Measurements from ENCODE around the gene SVOPL.

Gene SVOPL

GRCh38 chr7:138625849-138626230 is 75.3 kb downstream of the SVOPL start:
- H3K79me1 ChIP-seq (replicated peaks; ENCODE audit: low read length, poor library complexity, severe bottlenecking): no peaks in the 10 kb centered on the region
- no peak for DNase-seq
- H2AK5ac ChIP-seq (ENCODE audit: low read length, severe bottlenecking): no peak overlapping the region
- H3K23ac ChIP-seq (ENCODE audit: low read length in 2 of 2): no peak overlapping the region
- no peak overlapping the region for H3K9ac ChIP-seq (ENCODE audit: low read length)
- no peaks in the 10 kb centered on the region for H3K4me1 ChIP-seq (ENCODE audit: control insufficient read depth, insufficient read depth, low read depth, low read length)
- H4K8ac ChIP-seq (ENCODE audit: low read length): no peak overlapping the region
- no peak overlapping the region for H2BK120ac ChIP-seq (ENCODE audit: low read depth, low read length)
- H3K4me3 ChIP-seq (ENCODE audit: insufficient read depth in 1 of 2, low read depth in 1 of 2, low read length in 2 of 2): no peak overlapping the region
- peaks cover 0 to 4% of the 10 kb centered on the region in 2 experiments for H3K27me3 ChIP-seq (ENCODE audit: control insufficient read depth in 1 of 2, insufficient read depth in 1 of 2, low read length in 2 of 2)
- H3K27ac ChIP-seq (ENCODE audit: low read length, poor library complexity, severe bottlenecking): no peak overlapping the region
- H2BK12ac ChIP-seq (ENCODE audit: low read length in 2 of 2): no peak overlapping the region
- WGBS: 62% methylated on average over 5 of the region's 5 CpGs
- no peak overlapping the region for H2BK15ac ChIP-seq (ENCODE audit: low read depth, poor library complexity, severe bottlenecking)
- no peak overlapping the region for H3K4ac ChIP-seq (ENCODE audit: low read depth in 1 of 2, low read length in 2 of 2)
- no peak overlapping the region for H3K4me2 ChIP-seq (ENCODE audit: low read length, poor library complexity, severe bottlenecking)
- H2BK5ac ChIP-seq (ENCODE audit: low read depth, low read length, poor library complexity, severe bottlenecking): no peak overlapping the region
- H3K14ac ChIP-seq (ENCODE audit: low read length in 2 of 2): no peak overlapping the region
- no peaks in the 10 kb centered on the region for H3K9me3 ChIP-seq (ENCODE audit: control insufficient read depth, low read length)
- H4K91ac ChIP-seq (ENCODE audit: low read length): no peak overlapping the region
- H3K18ac ChIP-seq (ENCODE audit: low read depth in 1 of 2, low read length in 2 of 2): no peak overlapping the region
- no peak overlapping the region for H2AFZ ChIP-seq (ENCODE audit: low read depth, low read length)
- no peaks in the 10 kb centered on the region for H3K36me3 ChIP-seq (ENCODE audit: control insufficient read depth in 1 of 2, insufficient read depth in 2 of 2, low read depth in 1 of 2, low read length in 2 of 2)

- Histone ChIP-seq H2BK120ac (ENCODE audit: low read depth, low read length) (no peak overlapping the region), H2BK5ac (ENCODE audit: low read depth, low read length, poor library complexity, severe bottlenecking) (no peak overlapping the region)
Observed at GRCh38 chr7:138625084-138625848, 75.9 kb downstream of the SVOPL start.

DNA sequence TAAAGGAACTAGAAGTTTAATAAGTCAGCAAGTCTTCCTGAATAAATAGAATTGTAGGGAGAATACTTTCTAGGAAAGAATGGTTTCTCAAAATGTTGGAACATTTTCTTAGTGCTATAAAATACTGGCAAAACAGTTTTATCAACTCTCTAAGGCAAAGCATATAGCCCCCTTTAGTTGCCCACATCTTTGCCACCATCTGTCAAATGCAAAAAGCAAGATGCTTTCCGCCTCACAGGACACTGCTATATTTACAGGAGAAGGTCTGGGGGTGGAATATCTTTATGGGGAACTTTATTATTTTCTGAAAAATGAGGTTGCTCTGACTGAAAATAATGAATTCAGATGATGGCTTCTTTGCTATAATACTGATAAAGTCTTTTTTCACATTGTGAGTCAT is 78.3 kb downstream of the SVOPL start:
- peaks cover 5% of the 10 kb centered on the region for H3K4me1 ChIP-seq (ENCODE audit: control insufficient read depth, insufficient read depth, low read depth, low read length)
- H3K4me2 ChIP-seq (ENCODE audit: low read length, poor library complexity, severe bottlenecking): no peak overlapping the region
- no peak overlapping the region for H3K4ac ChIP-seq (ENCODE audit: low read depth in 1 of 2, low read length in 2 of 2)
- no peak overlapping the region for H2BK120ac ChIP-seq (ENCODE audit: low read depth, low read length)
- no peak overlapping the region for H3K4me3 ChIP-seq (ENCODE audit: insufficient read depth in 1 of 2, low read depth in 1 of 2, low read length in 2 of 2)
- H2AK5ac ChIP-seq (ENCODE audit: low read length, severe bottlenecking): no peak overlapping the region
- no peak overlapping the region for H3K14ac ChIP-seq (ENCODE audit: low read length in 2 of 2)
- no peak overlapping the region for H2BK5ac ChIP-seq (ENCODE audit: low read depth, low read length, poor library complexity, severe bottlenecking)
- H4K91ac ChIP-seq (ENCODE audit: low read length): no peak overlapping the region
- no peak overlapping the region for H2BK15ac ChIP-seq (ENCODE audit: low read depth, poor library complexity, severe bottlenecking)
- 86% methylated on average over 1 of the region's 1 CpG for WGBS
- H3K27ac ChIP-seq (ENCODE audit: low read length, poor library complexity, severe bottlenecking): no peak overlapping the region
- H3K36me3 ChIP-seq (ENCODE audit: control insufficient read depth in 1 of 2, insufficient read depth in 2 of 2, low read depth in 1 of 2, low read length in 2 of 2): no peaks in the 10 kb centered on the region
- no peak overlapping the region for H4K8ac ChIP-seq (ENCODE audit: low read length)
- H3K9ac ChIP-seq (ENCODE audit: low read length): no peak overlapping the region
- H3K23ac ChIP-seq (ENCODE audit: low read length in 2 of 2): no peak overlapping the region
- no peak overlapping the region for H2AFZ ChIP-seq (ENCODE audit: low read depth, low read length)
- H3K27me3 ChIP-seq (ENCODE audit: control insufficient read depth in 1 of 2, insufficient read depth in 1 of 2, low read length in 2 of 2): peaks cover 0 to 4% of the 10 kb centered on the region in 2 experiments
- no peaks in the 10 kb centered on the region for H3K79me1 ChIP-seq (replicated peaks; ENCODE audit: low read length, poor library complexity, severe bottlenecking)
- H2BK12ac ChIP-seq (ENCODE audit: low read length in 2 of 2): no peak overlapping the region
- H3K18ac ChIP-seq (ENCODE audit: low read depth in 1 of 2, low read length in 2 of 2): no peak overlapping the region
- no peaks in the 10 kb centered on the region for H3K9me3 ChIP-seq (ENCODE audit: control insufficient read depth, low read length)
- no peak for DNase-seq

More at GRCh38 chr7:138625084-138625848, 75.9 kb downstream of the SVOPL start:
- Histone ChIP-seq H2BK12ac (ENCODE audit: low read length in 2 of 2) (no peak overlapping the region), H3K4me2 (ENCODE audit: low read length, poor library complexity, severe bottlenecking) (no peak overlapping the region), H3K9ac (ENCODE audit: low read length) (no peak overlapping the region), H2BK15ac (ENCODE audit: low read depth, poor library complexity, severe bottlenecking) (no peak overlapping the region), H3K27me3 (ENCODE audit: control insufficient read depth in 1 of 2, insufficient read depth in 1 of 2, low read length in 2 of 2) (peaks cover 0 to 4% of the 10 kb centered on the region in 2 experiments), H3K36me3 (ENCODE audit: control insufficient read depth in 1 of 2, insufficient read depth in 2 of 2, low read depth in 1 of 2, low read length in 2 of 2) (no peaks in the 10 kb centered on the region), H3K18ac (ENCODE audit: low read depth in 1 of 2, low read length in 2 of 2) (no peak overlapping the region), H3K27ac (ENCODE audit: low read length, poor library complexity, severe bottlenecking) (no peak overlapping the region), H2AFZ (ENCODE audit: low read depth, low read length) (no peak overlapping the region), H3K23ac (ENCODE audit: low read length in 2 of 2) (no peak overlapping the region), H3K4ac (ENCODE audit: low read depth in 1 of 2, low read length in 2 of 2) (no peak overlapping the region), H3K9me3 (ENCODE audit: control insufficient read depth, low read length) (no peaks in the 10 kb centered on the region), H3K14ac (ENCODE audit: low read length in 2 of 2) (no peak overlapping the region), H3K4me3 (ENCODE audit: insufficient read depth in 1 of 2, low read depth in 1 of 2, low read length in 2 of 2) (no peak overlapping the region), H4K91ac (ENCODE audit: low read length) (no peak overlapping the region), H3K79me1 (replicated peaks; ENCODE audit: low read length, poor library complexity, severe bottlenecking) (no peaks in the 10 kb centered on the region), H2AK5ac (ENCODE audit: low read length, severe bottlenecking) (no peak overlapping the region), H4K8ac (ENCODE audit: low read length) (no peak overlapping the region), H3K4me1 (ENCODE audit: control insufficient read depth, insufficient read depth, low read depth, low read length) (no peaks in the 10 kb centered on the region)
- WGBS: no CpG with 5 or more reads among the region's 3 CpGs
- DNase-seq: no peak

DNA sequence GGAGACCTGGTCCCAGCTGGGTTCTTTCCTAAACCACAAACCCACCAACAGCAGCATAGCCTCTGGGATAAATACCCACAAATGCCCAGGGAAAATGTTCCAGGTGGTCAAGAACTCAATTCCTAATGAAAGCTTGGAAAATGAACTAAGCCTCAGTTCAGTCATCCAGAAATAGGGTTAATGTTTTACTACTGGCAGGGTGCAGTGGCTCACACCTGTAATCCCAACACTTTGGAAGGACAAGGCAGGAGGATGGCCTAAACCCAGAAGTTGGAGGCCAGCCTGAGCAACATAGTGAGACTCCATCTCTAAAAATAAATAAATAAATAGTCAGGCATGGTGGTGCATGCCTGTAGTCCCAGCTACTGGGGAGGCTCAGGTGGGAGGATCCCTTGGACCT is 82.2 kb downstream of the SVOPL start:
- DNase-seq: no peak
- Histone ChIP-seq H2AK5ac (ENCODE audit: low read length, severe bottlenecking) (no peak overlapping the region), H2BK12ac (ENCODE audit: low read length in 2 of 2) (no peak overlapping the region), H3K9ac (ENCODE audit: low read length) (no peak overlapping the region), H2BK15ac (ENCODE audit: low read depth, poor library complexity, severe bottlenecking) (no peak overlapping the region), H3K27ac (ENCODE audit: low read length, poor library complexity, severe bottlenecking) (no peak overlapping the region), H3K4me2 (ENCODE audit: low read length, poor library complexity, severe bottlenecking) (no peak overlapping the region), H2BK5ac (ENCODE audit: low read depth, low read length, poor library complexity, severe bottlenecking) (no peak overlapping the region), H2BK120ac (ENCODE audit: low read depth, low read length) (no peak overlapping the region), H4K91ac (ENCODE audit: low read length) (no peak overlapping the region), H3K14ac (ENCODE audit: low read length in 2 of 2) (no peak overlapping the region), H3K27me3 (ENCODE audit: control insufficient read depth in 1 of 2, insufficient read depth in 1 of 2, low read length in 2 of 2) (no peaks in the 10 kb centered on the region), H3K18ac (ENCODE audit: low read depth in 1 of 2, low read length in 2 of 2) (no peak overlapping the region), H3K36me3 (ENCODE audit: control insufficient read depth in 1 of 2, insufficient read depth in 2 of 2, low read depth in 1 of 2, low read length in 2 of 2) (no peaks in the 10 kb centered on the region), H4K8ac (ENCODE audit: low read length) (no peak overlapping the region), H3K79me1 (replicated peaks; ENCODE audit: low read length, poor library complexity, severe bottlenecking) (no peaks in the 10 kb centered on the region), H3K9me3 (ENCODE audit: control insufficient read depth, low read length) (no peaks in the 10 kb centered on the region), H3K23ac (ENCODE audit: low read length in 2 of 2) (no peak overlapping the region), H3K4ac (ENCODE audit: low read depth in 1 of 2, low read length in 2 of 2) (no peak overlapping the region), H2AFZ (ENCODE audit: low read depth, low read length) (no peak overlapping the region), H3K4me1 (ENCODE audit: control insufficient read depth, insufficient read depth, low read depth, low read length) (peaks cover 5% of the 10 kb centered on the region), H3K4me3 (ENCODE audit: insufficient read depth in 1 of 2, low read depth in 1 of 2, low read length in 2 of 2) (no peak overlapping the region)

Data from mesenchymal stem cell (in vitro differentiated cells and primary cell).